ENCODE measurements around the gene DLEC1. TPM values are rescaled to one million over a fixed set of nuclear protein-coding genes. Genes with fewer than 3 reads are reported as not detected.
A peak's percentile ranks its signal among the peaks of the same experiment; 100 is the strongest.

DLEC1 gene
- total and polyA plus RNA-seq, 9 of the 15 experiments (the other 6 are each of a cell fraction or from before 2014, with no cell fraction given), result 0.07 to 0.08 TPM; not detected in 7

DNA sequence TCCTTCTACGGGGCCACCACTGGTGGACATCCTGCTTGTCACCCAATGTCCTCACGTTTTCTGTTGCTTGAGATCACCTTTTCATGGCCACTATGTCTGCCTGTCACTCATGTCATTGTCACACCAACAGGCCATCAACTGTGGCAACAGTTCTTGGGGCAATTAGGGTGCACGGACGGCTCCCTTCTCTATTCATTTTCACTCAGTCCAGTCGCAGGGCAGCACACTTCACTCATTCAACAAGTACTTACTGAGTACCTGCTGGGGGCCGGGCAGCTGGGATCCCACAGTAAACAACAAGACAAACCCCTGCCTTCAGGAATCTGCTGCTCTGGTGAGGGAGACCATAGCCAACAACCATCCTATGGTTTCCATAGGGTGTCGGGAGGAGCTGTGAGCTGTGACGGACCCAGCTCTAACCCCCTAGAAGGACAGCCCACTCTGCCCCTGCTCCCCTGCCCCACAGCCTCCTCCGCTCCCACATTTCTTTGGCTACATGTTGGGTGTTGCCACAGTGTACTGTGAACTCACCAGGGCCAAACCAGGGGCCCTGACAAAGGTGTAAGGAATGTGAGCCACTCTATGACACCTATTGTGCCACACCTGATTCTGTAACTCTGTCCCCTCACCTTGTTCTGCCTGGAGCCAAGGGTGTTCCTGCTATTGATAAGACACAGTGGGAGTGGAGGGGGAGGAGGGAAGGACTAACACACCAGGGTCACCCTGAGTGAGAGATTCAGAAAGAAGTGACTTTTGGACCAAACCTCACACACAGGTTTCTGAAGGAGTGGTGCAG, 46.5 kb upstream of the DLEC1 start (continued):
- TF ChIP-seq, protein P1, sequence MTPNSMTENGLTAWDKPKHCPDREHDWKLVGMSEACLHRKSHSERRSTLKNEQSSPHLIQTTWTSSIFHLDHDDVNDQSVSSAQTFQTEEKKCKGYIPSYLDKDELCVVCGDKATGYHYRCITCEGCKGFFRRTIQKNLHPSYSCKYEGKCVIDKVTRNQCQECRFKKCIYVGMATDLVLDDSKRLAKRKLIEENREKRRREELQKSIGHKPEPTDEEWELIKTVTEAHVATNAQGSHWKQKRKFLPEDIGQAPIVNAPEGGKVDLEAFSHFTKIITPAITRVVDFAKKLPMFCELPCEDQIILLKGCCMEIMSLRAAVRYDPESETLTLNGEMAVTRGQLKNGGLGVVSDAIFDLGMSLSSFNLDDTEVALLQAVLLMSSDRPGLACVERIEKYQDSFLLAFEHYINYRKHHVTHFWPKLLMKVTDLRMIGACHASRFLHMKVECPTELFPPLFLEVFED (CRISPR knock-in tag; conservative IDR thresholded peaks at IDR 0.05), result no peak
- TF ChIP-seq CXXC5 (CRISPR knock-in tag; IDR thresholded peaks at IDR 0.05) (0 out of 2 replicates have a peak, but pooled peaks have one; percentile 6), ZNF717 (CRISPR knock-in tag; IDR thresholded peaks at IDR 0.05) (no peak)
- TF ChIP-seq, protein P2, sequence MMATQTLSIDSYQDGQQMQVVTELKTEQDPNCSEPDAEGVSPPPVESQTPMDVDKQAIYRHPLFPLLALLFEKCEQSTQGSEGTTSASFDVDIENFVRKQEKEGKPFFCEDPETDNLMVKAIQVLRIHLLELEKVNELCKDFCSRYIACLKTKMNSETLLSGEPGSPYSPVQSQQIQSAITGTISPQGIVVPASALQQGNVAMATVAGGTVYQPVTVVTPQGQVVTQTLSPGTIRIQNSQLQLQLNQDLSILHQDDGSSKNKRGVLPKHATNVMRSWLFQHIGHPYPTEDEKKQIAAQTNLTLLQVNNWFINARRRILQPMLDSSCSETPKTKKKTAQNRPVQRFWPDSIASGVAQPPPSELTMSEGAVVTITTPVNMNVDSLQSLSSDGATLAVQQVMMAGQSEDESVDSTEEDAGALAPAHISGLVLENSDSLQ (IDR thresholded peaks at IDR 0.05), result peak; percentile 93

DNA sequence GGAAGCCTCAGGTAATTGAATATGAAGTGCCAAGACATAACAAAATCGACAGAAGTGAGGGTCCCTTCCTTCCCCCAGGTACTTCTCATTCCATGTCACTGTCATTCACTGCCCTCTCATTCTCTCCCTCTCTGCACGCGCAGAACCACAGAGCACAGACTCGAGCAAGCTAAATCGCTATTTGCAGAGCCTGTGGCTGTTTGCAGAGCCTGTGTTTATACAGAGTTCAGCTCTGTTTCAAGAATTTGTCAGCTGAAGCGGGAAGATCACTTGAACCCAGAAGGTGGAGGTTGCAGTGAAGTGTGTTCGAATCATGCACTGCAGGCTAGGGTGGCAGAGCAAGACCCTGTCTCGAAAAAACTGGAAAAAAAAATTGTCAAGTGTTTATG, 45.9 kb upstream of the DLEC1 start:
- no peaks in the 10 kb centered on the region for H4K20me1 ChIP-seq (replicated peaks; ENCODE audit: control insufficient read depth, insufficient read depth, low read length)
- peak overlapping the region; percentile 97 for H2AFZ ChIP-seq (ENCODE audit: low read depth, low read length)
- H3K4me1 ChIP-seq (replicated peaks in 1 of 2; ENCODE audit: control insufficient read depth in 2 of 2, insufficient read depth in 2 of 2, low read length in 2 of 2), result peaks cover 57 to 64% of the 10 kb centered on the region in 2 experiments
- H3K27me3 ChIP-seq (ENCODE audit: control insufficient read depth in 2 of 2, insufficient read depth in 2 of 2, low read length in 2 of 2), result no peaks in the 10 kb centered on the region
- POLR2A ChIA-PET, result interaction anchor here (0.7 to 2.2 kb wide), 4 partner anchors 8 to 19 kb away, joined by 3 to 8 read pairs (median 6); no protein-coding TSS in a partner anchor
- H3K9me1 ChIP-seq (ENCODE audit: control insufficient read depth, insufficient read depth, low read length), result peaks cover 5% of the 10 kb centered on the region
- no peaks in the 10 kb centered on the region for H3K9me3 ChIP-seq (replicated peaks; ENCODE audit: control insufficient read depth, insufficient read depth, low read depth, low read length)
- H3K4me3 ChIP-seq, result peak overlapping the region; percentile 56; the same call in 1 of the 2 replicates
- ATAC-seq (no peak), DNase-seq (ENCODE audit: extremely low read depth in 1 of 4, low spot score in 3 of 4) (no peak), FAIRE-seq (no peak)
- peaks cover 22% of the 10 kb centered on the region for H3K79me2 ChIP-seq (ENCODE audit: control insufficient read depth, insufficient read depth, low read length)
- no TSS peak for BruUV-seq (replicated peaks)
- WGBS (ENCODE audit: insufficient coverage, low coverage, missing lambda C conversion rate), result 52% methylated on average over 8 of the region's 8 CpGs
- peaks cover 28% of the 10 kb centered on the region for H3K36me3 ChIP-seq (ENCODE audit: control insufficient read depth, insufficient read depth, low read length)
- CTCF ChIA-PET (ENCODE audit: low intra/inter-chr PET ratio), result interaction anchor here (0.6 kb wide), 1 partner anchor 454 kb away, joined by 3 read pairs; no protein-coding TSS in a partner anchor
- peak overlapping the region; percentile 80 to 91 for H3K9ac ChIP-seq (ENCODE audit: insufficient read depth in 1 of 2, low read depth in 2 of 2, low read length in 2 of 2)
- peak overlapping the region; percentile 93 for H3K27ac ChIP-seq (ENCODE audit: extremely low read depth, low read depth, low read length)
- in situ Hi-C loops (cut with MboI), result no loop called here
- peak overlapping the region; percentile 86 for H3K4me2 ChIP-seq (ENCODE audit: insufficient read depth, low read length)
- intact Hi-C loops (cut with micrococcal nuclease), result no loop called here
- TF ChIP-seq HLTF (IDR thresholded peaks at IDR 0.05) (no peak), ELF4 (CRISPR knock-in tag; IDR thresholded peaks at IDR 0.05) (no peak), BCOR (IDR thresholded peaks at IDR 0.05) (0 out of 2 replicates have a peak, but pooled peaks have one; percentile 14), GTF2A2 (tag; IDR thresholded peaks at IDR 0.05) (no peak), ATF1 (CRISPR knock-in tag; IDR thresholded peaks at IDR 0.05) (no peak), ATF1 (tag; IDR thresholded peaks at IDR 0.05) (no peak), ZBTB8A (IDR thresholded peaks at IDR 0.05; ENCODE audit: partially characterized antibody) (no peak), CBX5 (IDR thresholded peaks at IDR 0.05; ENCODE audit: borderline replicate concordance, low read depth) (no peak), FOXA3 (CRISPR knock-in tag; conservative IDR thresholded peaks at IDR 0.05 in 1 of 2, IDR thresholded peaks at IDR 0.05 in 1 of 2) (peak in 1 of 2 experiments; percentile 71; a peak in 2 of 4 replicates), MAFG (tag; conservative IDR thresholded peaks at IDR 0.05) (no peak), DDX20 (tag; IDR thresholded peaks at IDR 0.05; ENCODE audit: low read depth) (no peak)
- TF ChIP-seq, protein P3, sequence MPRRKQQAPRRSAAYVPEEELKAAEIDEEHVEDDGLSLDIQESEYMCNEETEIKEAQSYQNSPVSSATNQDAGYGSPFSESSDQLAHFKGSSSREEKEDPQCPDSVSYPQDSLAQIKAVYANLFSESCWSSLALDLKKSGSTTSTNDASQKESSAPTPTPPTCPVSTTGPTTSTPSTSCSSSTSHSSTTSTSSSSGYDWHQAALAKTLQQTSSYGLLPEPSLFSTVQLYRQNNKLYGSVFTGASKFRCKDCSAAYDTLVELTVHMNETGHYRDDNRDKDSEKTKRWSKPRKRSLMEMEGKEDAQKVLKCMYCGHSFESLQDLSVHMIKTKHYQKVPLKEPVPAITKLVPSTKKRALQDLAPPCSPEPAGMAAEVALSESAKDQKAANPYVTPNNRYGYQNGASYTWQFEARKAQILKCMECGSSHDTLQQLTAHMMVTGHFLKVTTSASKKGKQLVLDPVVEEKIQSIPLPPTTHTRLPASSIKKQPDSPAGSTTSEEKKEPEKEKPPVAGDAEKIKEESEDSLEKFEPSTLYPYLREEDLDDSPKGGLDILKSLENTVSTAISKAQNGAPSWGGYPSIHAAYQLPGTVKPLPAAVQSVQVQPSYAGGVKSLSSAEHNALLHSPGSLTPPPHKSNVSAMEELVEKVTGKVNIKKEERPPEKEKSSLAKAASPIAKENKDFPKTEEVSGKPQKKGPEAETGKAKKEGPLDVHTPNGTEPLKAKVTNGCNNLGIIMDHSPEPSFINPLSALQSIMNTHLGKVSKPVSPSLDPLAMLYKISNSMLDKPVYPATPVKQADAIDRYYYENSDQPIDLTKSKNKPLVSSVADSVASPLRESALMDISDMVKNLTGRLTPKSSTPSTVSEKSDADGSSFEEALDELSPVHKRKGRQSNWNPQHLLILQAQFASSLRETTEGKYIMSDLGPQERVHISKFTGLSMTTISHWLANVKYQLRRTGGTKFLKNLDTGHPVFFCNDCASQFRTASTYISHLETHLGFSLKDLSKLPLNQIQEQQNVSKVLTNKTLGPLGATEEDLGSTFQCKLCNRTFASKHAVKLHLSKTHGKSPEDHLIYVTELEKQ (CRISPR knock-in tag; IDR thresholded peaks at IDR 0.05), result peak; percentile 4; the same call in 1 of the 2 replicates
